KOPT-K1 (cell line): Measurements from ENCODE around the gene PEX14.
"Not testable (repeated sequence)": the region's sequence is repeated elsewhere in the genome, so short reads cannot be mapped to it uniquely, and the experiment has no call there.

Experiments
- H3K27ac ChIP-seq: fragments of 200-600 bp; sonication (generic); 2 replicates; pipeline ENCODE4 v1.5.1; 2016; ENCODE audit warnings: antibody characterized with exemption, mild to moderate bottlenecking, low read depth, low read length; ENCODE audit not compliant: poor library complexity, severe bottlenecking
- H3K36me3 ChIP-seq: fragments of 200-600 bp; sonication (generic); 2 replicates; pipeline ENCODE4 v1.5.1; 2017; ENCODE audit warnings: antibody characterized with exemption, mild to moderate bottlenecking, low read length, moderate library complexity; ENCODE audit not compliant: insufficient read depth
- H3K9me3 ChIP-seq: fragments of 200-600 bp; sonication (generic); 2 replicates; pipeline ENCODE4 v1.5.1; 2017; ENCODE audit warnings: antibody characterized with exemption, low read length, mild to moderate bottlenecking; ENCODE audit not compliant: insufficient read depth, poor library complexity, severe bottlenecking

Gene PEX14

GRCh38 chr1:10498231-10498630 is 23.5 kb downstream of the PEX14 start:
- Histone ChIP-seq H3K9me3 (no peaks in the 10 kb centered on the region), H3K27ac (no peak overlapping the region)

GRCh38 chr1:10502206-10502605 is 27.5 kb downstream of the PEX14 start:
- no peaks in the 10 kb centered on the region for H3K36me3 ChIP-seq
- H3K9me3 ChIP-seq = no peaks in the 10 kb centered on the region
- no peak overlapping the region for H3K27ac ChIP-seq

More at GRCh38 chr1:10498231-10498630, 23.5 kb downstream of the PEX14 start:
- H3K36me3 ChIP-seq = no peaks in the 10 kb centered on the region

- no peaks in the 10 kb centered on the region for H3K9me3 ChIP-seq
- H3K27ac ChIP-seq = no peak overlapping the region
- no peaks in the 10 kb centered on the region for H3K36me3 ChIP-seq
Observed at GRCh38 chr1:10504249-10504648, 29.5 kb downstream of the PEX14 start.

- H3K9me3 ChIP-seq, H3K27ac ChIP-seq, H3K36me3 ChIP-seq: not testable (repeated sequence)
Observed at GRCh38 chr1:10506046-10506676, 31.4 kb downstream of the PEX14 start.

- Histone ChIP-seq H3K36me3 (no peaks in the 10 kb centered on the region), H3K27ac (no peak overlapping the region), H3K9me3 (no peaks in the 10 kb centered on the region)
Observed at GRCh38 chr1:10506677-10507047, 31.9 kb downstream of the PEX14 start.

GRCh38 chr1:10507111-10507879 is 32.5 kb downstream of the PEX14 start:
- Histone ChIP-seq H3K36me3 (no peaks in the 10 kb centered on the region), H3K27ac (peak overlapping the region; percentile 95), H3K9me3 (no peaks in the 10 kb centered on the region)

- Histone ChIP-seq H3K9me3 (no peaks in the 10 kb centered on the region), H3K27ac (peak overlapping the region; percentile 95), H3K36me3 (no peaks in the 10 kb centered on the region)
Observed at GRCh38 chr1:10508511-10508951, 33.8 kb downstream of the PEX14 start.

- no peaks in the 10 kb centered on the region for H3K36me3 ChIP-seq
- no peaks in the 10 kb centered on the region for H3K9me3 ChIP-seq
- peak overlapping the region; percentile 95 for H3K27ac ChIP-seq
Observed at GRCh38 chr1:10509809-10510509, 35.2 kb downstream of the PEX14 start.

- no peaks in the 10 kb centered on the region for H3K9me3 ChIP-seq
- H3K27ac ChIP-seq = peak overlapping the region; percentile 95
- no peaks in the 10 kb centered on the region for H3K36me3 ChIP-seq
Observed at GRCh38 chr1:10510520-10511493, 36.1 kb downstream of the PEX14 start.

GRCh38 chr1:10511494-10511885 is 36.7 kb downstream of the PEX14 start:
- H3K9me3 ChIP-seq = no peaks in the 10 kb centered on the region
- peak overlapping the region; percentile 95 for H3K27ac ChIP-seq
- H3K36me3 ChIP-seq = no peaks in the 10 kb centered on the region

GRCh38 chr1:10513199-10513598 is 38.4 kb downstream of the PEX14 start:
- Histone ChIP-seq H3K36me3 (no peaks in the 10 kb centered on the region), H3K9me3 (no peaks in the 10 kb centered on the region), H3K27ac (peak overlapping the region; percentile 95)

GRCh38 chr1:10514490-10515235 is 39.9 kb downstream of the PEX14 start:
- no peaks in the 10 kb centered on the region for H3K36me3 ChIP-seq
- peak overlapping the region; percentile 25 for H3K27ac ChIP-seq
- H3K9me3 ChIP-seq = no peaks in the 10 kb centered on the region

GRCh38 chr1:10515301-10515975 is 40.7 kb downstream of the PEX14 start:
- H3K36me3 ChIP-seq = peaks cover 3% of the 10 kb centered on the region; the same call in 1 of the 2 replicates
- no peaks in the 10 kb centered on the region for H3K9me3 ChIP-seq
- H3K27ac ChIP-seq = peak overlapping the region; percentile 39
